Nephron (organoid): ENCODE measurements around the gene PDLIM4.

Experiments used
- H3K27ac Mint-ChIP-seq, 3 experiments: 2 replicates each; pipeline ENCODE4 v1.8.0; 2020; ENCODE audit warnings: mixed read lengths in 3 of 3, mild to moderate bottlenecking in 2 of 3, moderate library complexity in 1 of 3
- H3K27me3 Mint-ChIP-seq: 2 replicates; pipeline ENCODE4 v1.8.0; 2021; ENCODE audit warnings: low read depth, mild to moderate bottlenecking, moderate library complexity, mixed read lengths
- H3K36me3 Mint-ChIP-seq: 2 replicates; pipeline ENCODE4 v1.8.0; 2020; ENCODE audit warnings: low read depth, mixed read lengths
- H3K4me1 Mint-ChIP-seq: 2 replicates; pipeline ENCODE4 v1.8.0; 2020; ENCODE audit warnings: mixed read lengths
- H3K4me3 Mint-ChIP-seq, 3 experiments: 2 replicates each; pipeline ENCODE4 v1.8.0; 2020; ENCODE audit warnings: mild to moderate bottlenecking in 3 of 3, mixed read lengths in 3 of 3, moderate library complexity in 2 of 3
- H3K9me3 Mint-ChIP-seq: 2 replicates; pipeline ENCODE4 v1.8.0; 2020; ENCODE audit warnings: mixed read lengths
- CTCF ChIP-seq, 3 experiments: fragments of 200-600 bp; sonication (generic); IDR thresholded peaks; one replicate each; pipeline ENCODE4 v1.5.0; 2021; ENCODE audit warnings: antibody characterized with exemption in 3 of 3; ENCODE audit not compliant: unreplicated experiment in 3 of 3

The PDLIM4 gene

GRCh38 chr5:132228241-132229035, 29.1 kb upstream of the PDLIM4 start:
- H3K4me1 Mint-ChIP-seq = peaks cover 35% of the 10 kb centered on the region
- peak overlapping the region; percentile 78 to 84 (median 83) for H3K4me3 Mint-ChIP-seq
- H3K27me3 Mint-ChIP-seq = peaks cover 9% of the 10 kb centered on the region
- peak in 1 of 3 experiments; percentile 1 for TF ChIP-seq CTCF (IDR thresholded peaks at IDR 0.05; ENCODE audit: unreplicated experiment in 3 of 3)
- no peaks in the 10 kb centered on the region for H3K9me3 Mint-ChIP-seq
- H3K27ac Mint-ChIP-seq = peak overlapping the region in 2 of 3 experiments; percentile 24 to 66
- no peaks in the 10 kb centered on the region for H3K36me3 Mint-ChIP-seq

DNA sequence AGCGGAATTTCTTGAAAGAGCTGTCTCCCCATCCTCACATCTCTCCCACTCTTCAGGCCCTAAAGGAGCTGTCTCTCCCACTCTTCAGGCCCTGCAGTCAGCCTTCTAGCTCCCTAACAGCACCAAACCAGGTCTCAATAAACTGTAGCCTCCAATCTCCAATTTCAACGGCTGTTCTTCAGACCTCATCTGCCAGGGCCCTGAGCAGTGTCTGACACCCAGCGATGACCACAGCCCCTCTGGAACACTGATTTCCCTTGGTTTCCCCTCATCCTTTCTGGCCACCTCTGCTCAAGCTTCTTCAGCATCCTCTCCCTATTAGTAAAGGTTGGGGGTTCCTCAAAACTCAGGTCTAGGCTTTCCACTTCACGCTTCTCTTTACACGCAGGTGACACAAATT, 28.3 kb upstream of the PDLIM4 start:
- H3K27me3 Mint-ChIP-seq = peaks cover 9% of the 10 kb centered on the region
- no peak for TF ChIP-seq CTCF (IDR thresholded peaks at IDR 0.05; ENCODE audit: unreplicated experiment in 3 of 3)
- peak overlapping the region; percentile 73 to 84 (median 78) for H3K4me3 Mint-ChIP-seq
- peaks cover 27% of the 10 kb centered on the region for H3K4me1 Mint-ChIP-seq
- no peaks in the 10 kb centered on the region for H3K36me3 Mint-ChIP-seq
- peak overlapping the region; percentile 2 to 66 (median 24) for H3K27ac Mint-ChIP-seq
- H3K9me3 Mint-ChIP-seq = no peaks in the 10 kb centered on the region

DNA sequence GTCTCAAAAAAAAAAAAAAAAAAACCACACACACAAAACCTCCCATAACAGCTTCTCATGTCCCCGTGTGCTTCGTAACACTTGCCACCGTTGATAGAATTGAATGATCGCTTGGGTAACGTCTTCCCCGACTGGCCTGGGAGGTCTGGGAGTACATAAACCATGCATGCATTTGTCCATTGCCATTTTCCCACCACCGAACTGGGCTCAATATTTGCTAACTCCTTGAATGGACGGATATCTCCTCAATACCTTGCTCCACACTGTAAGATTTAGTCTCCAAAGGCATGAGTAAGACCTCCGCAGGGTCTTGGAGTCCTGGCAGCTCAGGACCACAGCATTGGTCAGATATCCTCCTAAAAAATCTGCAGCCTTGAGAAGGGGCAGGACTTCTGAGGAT, 26.6 kb upstream of the PDLIM4 start:
- TF ChIP-seq CTCF (IDR thresholded peaks at IDR 0.05; ENCODE audit: unreplicated experiment in 3 of 3) = no peak
- Mint-ChIP-seq H3K36me3 (no peaks in the 10 kb centered on the region), H3K27ac (peak overlapping the region in 1 of 3 experiments; percentile 19), H3K9me3 (no peaks in the 10 kb centered on the region), H3K27me3 (peaks cover 16% of the 10 kb centered on the region), H3K4me3 (peak overlapping the region in 2 of 3 experiments; percentile 28 to 55), H3K4me1 (peaks cover 10% of the 10 kb centered on the region)

GRCh38 chr5:132232465-132232864, 25.0 kb upstream of the PDLIM4 start:
- Mint-ChIP-seq H3K27ac (no peak overlapping the region), H3K36me3 (no peaks in the 10 kb centered on the region), H3K4me3 (no peak overlapping the region), H3K4me1 (no peaks in the 10 kb centered on the region), H3K9me3 (no peaks in the 10 kb centered on the region), H3K27me3 (peaks cover 18% of the 10 kb centered on the region)
- no peak for TF ChIP-seq CTCF (IDR thresholded peaks at IDR 0.05; ENCODE audit: unreplicated experiment in 3 of 3)

DNA sequence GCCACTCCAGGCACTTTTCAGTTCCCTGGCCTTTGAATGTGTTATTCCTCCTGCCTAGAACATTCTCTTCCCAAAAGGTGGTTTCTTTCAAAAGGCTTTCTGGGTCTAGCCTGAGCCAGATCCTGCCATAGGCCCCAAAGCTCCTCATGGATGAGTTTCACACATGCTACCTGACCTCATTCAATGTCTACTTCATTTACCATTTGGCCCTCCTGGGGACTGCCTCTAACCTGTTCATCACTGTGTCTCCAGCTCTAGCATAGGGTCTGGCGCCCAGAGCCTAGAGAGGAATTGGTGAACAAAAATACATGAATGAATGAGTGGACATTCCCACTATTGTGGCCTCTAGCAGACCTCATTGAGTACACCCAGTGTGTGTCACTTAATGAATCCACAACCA, 24.4 kb upstream of the PDLIM4 start:
- H3K27ac Mint-ChIP-seq = no peak overlapping the region
- no peaks in the 10 kb centered on the region for H3K36me3 Mint-ChIP-seq
- no peaks in the 10 kb centered on the region for H3K9me3 Mint-ChIP-seq
- TF ChIP-seq CTCF (IDR thresholded peaks at IDR 0.05; ENCODE audit: unreplicated experiment in 3 of 3) = no peak
- H3K4me3 Mint-ChIP-seq = no peak overlapping the region
- H3K27me3 Mint-ChIP-seq = peaks cover 18% of the 10 kb centered on the region
- H3K4me1 Mint-ChIP-seq = no peaks in the 10 kb centered on the region
